Stomach smooth muscle (tissue), 2 donors: ENCODE data around the gene CCDC102B.
"Not testable (repeated sequence)": the region's sequence is repeated elsewhere in the genome, so short reads cannot be mapped to it uniquely, and the experiment has no call there.

ENCODE experiments used
- H3K27ac ChIP-seq: one replicate; pipeline ENCODE4 v1.7.0; 2013; ENCODE audit warnings: mild to moderate bottlenecking, low read length, inconsistent platforms
- H3K27me3 ChIP-seq, 2 donors: one replicate each; pipeline ENCODE4 v1.7.0; 2013; ENCODE audit warnings: low read length in 2 of 2; ENCODE audit not compliant: insufficient read depth in 2 of 2, control insufficient read depth in 1 of 2
- H3K36me3 ChIP-seq, 2 donors: one replicate each; pipeline ENCODE4 v1.7.0; 2013; ENCODE audit warnings: low read length in 2 of 2; ENCODE audit not compliant: control insufficient read depth in 2 of 2, insufficient read depth in 2 of 2
- H3K4me1 ChIP-seq: one replicate; pipeline ENCODE4 v1.7.0; 2013; ENCODE audit warnings: low read length; ENCODE audit not compliant: control insufficient read depth, insufficient read depth
- H3K4me3 ChIP-seq, 2 donors: one replicate each; pipeline ENCODE4 v1.7.0; 2013; ENCODE audit warnings: low read length in 2 of 2
- H3K9ac ChIP-seq, 2 donors: one replicate each; pipeline ENCODE4 v1.7.0; 2013; ENCODE audit warnings: low read length in 2 of 2, mild to moderate bottlenecking in 1 of 2
- H3K9me3 ChIP-seq, 2 donors: one replicate each; pipeline ENCODE4 v1.7.0; 2013; ENCODE audit warnings: low read length in 2 of 2; ENCODE audit not compliant: control insufficient read depth in 2 of 2
- donor health status: healthy.
- donor health status: Pancreatic carcinoma.

Gene CCDC102B

GRCh38 chr18:68848242-68848641 is 50.4 kb downstream of the CCDC102B start:
- Histone ChIP-seq H3K36me3 (no peaks in the 10 kb centered on the region), H3K4me1 (no peaks in the 10 kb centered on the region), H3K27me3 (no peaks in the 10 kb centered on the region), H3K4me3 (no peak overlapping the region), H3K27ac (no peak overlapping the region), H3K9ac (no peak overlapping the region), H3K9me3 (no peaks in the 10 kb centered on the region)

GRCh38 chr18:68854786-68855391 is 57.0 kb downstream of the CCDC102B start:
- no peaks in the 10 kb centered on the region for H3K27me3 ChIP-seq
- no peaks in the 10 kb centered on the region for H3K36me3 ChIP-seq
- no peak overlapping the region for H3K4me3 ChIP-seq
- no peak overlapping the region for H3K27ac ChIP-seq
- no peak overlapping the region for H3K9ac ChIP-seq
- H3K4me1 ChIP-seq: no peaks in the 10 kb centered on the region
- H3K9me3 ChIP-seq: no peaks in the 10 kb centered on the region

- H3K9ac ChIP-seq: no peak overlapping the region
- no peak overlapping the region for H3K27ac ChIP-seq
- H3K4me3 ChIP-seq: no peak overlapping the region
Observed at GRCh38 chr18:68855491-68855890, 57.6 kb downstream of the CCDC102B start.

GRCh38 chr18:68861365-68861764 is 63.5 kb downstream of the CCDC102B start:
- H3K36me3 ChIP-seq: no peaks in the 10 kb centered on the region
- no peak overlapping the region for H3K27ac ChIP-seq
- no peaks in the 10 kb centered on the region for H3K9me3 ChIP-seq
- no peak overlapping the region for H3K9ac ChIP-seq
- no peaks in the 10 kb centered on the region for H3K27me3 ChIP-seq
- H3K4me1 ChIP-seq: no peaks in the 10 kb centered on the region
- H3K4me3 ChIP-seq: no peak overlapping the region

More at GRCh38 chr18:68855491-68855890, 57.6 kb downstream of the CCDC102B start:
- Histone ChIP-seq H3K9me3 (no peaks in the 10 kb centered on the region), H3K4me1 (no peaks in the 10 kb centered on the region), H3K27me3 (no peaks in the 10 kb centered on the region), H3K36me3 (no peaks in the 10 kb centered on the region)

GRCh38 chr18:68865021-68865420 is 67.1 kb downstream of the CCDC102B start:
- Histone ChIP-seq H3K27me3 (no peaks in the 10 kb centered on the region), H3K4me1 (no peaks in the 10 kb centered on the region), H3K27ac (no peak overlapping the region), H3K4me3 (no peak overlapping the region), H3K9ac (no peak overlapping the region), H3K36me3 (no peaks in the 10 kb centered on the region), H3K9me3 (no peaks in the 10 kb centered on the region)

- no peaks in the 10 kb centered on the region for H3K4me1 ChIP-seq
Observed at GRCh38 chr18:68865503-68865902, 67.6 kb downstream of the CCDC102B start.

GRCh38 chr18:68873003-68873402 is 75.1 kb downstream of the CCDC102B start:
- Histone ChIP-seq H3K9me3 (no peaks in the 10 kb centered on the region), H3K9ac (no peak overlapping the region), H3K36me3 (no peaks in the 10 kb centered on the region), H3K27ac (no peak overlapping the region), H3K27me3 (no peaks in the 10 kb centered on the region), H3K4me1 (no peaks in the 10 kb centered on the region), H3K4me3 (no peak overlapping the region)

More at GRCh38 chr18:68865503-68865902, 67.6 kb downstream of the CCDC102B start:
- H3K27ac ChIP-seq: no peak overlapping the region
- no peak overlapping the region for H3K4me3 ChIP-seq
- no peak overlapping the region for H3K9ac ChIP-seq
- no peaks in the 10 kb centered on the region for H3K36me3 ChIP-seq
- H3K27me3 ChIP-seq: no peaks in the 10 kb centered on the region
- H3K9me3 ChIP-seq: no peaks in the 10 kb centered on the region

DNA sequence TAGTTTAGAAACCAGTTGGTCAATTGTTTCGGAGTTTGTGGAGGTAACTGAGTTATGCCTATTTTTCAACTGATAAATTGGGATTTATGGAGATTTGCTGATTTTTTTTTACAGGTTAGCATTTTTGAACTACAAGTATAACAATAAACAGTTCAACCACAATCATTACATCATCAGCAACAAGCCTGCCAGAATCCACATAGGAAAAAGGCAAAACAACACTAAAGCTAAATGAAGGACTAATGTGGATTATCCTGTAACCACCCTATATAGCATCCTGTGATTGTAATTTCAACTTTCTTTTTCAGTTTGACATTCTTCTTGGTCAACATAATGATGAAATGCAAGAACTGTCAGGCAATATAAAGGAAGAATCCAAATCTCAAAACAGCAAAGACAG is 76.5 kb downstream of the CCDC102B start:
- Histone ChIP-seq H3K9me3 (no peaks in the 10 kb centered on the region), H3K36me3 (no peaks in the 10 kb centered on the region), H3K27me3 (no peaks in the 10 kb centered on the region), H3K27ac (no peak overlapping the region), H3K9ac (no peak overlapping the region), H3K4me3 (no peak overlapping the region), H3K4me1 (no peaks in the 10 kb centered on the region)

- not testable (repeated sequence) for H3K27ac ChIP-seq, H3K4me1 ChIP-seq, H3K4me3 ChIP-seq, H3K9me3 ChIP-seq, H3K36me3 ChIP-seq, H3K27me3 ChIP-seq, H3K9ac ChIP-seq
Observed at GRCh38 chr18:68879947-68880346, 82.1 kb downstream of the CCDC102B start.

DNA sequence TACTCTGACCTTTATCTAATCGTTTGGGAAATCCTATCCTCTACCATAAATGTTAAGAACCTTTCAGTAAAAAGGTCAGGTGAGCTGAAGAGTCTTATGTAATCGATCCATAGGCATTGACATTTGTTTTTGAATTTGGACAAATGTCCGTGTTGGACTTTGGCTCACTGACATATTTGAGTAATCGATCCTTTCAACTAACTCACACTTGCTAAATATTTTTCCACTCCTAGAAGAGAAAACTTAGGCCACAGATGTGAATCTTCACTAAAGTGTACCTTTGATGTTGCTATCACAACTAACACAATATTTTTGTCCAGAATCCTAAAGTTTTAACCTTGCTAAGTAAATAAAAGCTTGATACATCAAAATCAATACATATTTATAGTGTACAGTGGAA is 89.5 kb downstream of the CCDC102B start:
- Histone ChIP-seq H3K4me1 (no peaks in the 10 kb centered on the region), H3K4me3 (no peak overlapping the region), H3K9me3 (no peaks in the 10 kb centered on the region), H3K36me3 (no peaks in the 10 kb centered on the region), H3K27ac (no peak overlapping the region), H3K9ac (no peak overlapping the region), H3K27me3 (no peaks in the 10 kb centered on the region)

GRCh38 chr18:68893354-68893753 is 95.5 kb downstream of the CCDC102B start:
- no peaks in the 10 kb centered on the region for H3K27me3 ChIP-seq
- H3K27ac ChIP-seq: no peak overlapping the region
- no peaks in the 10 kb centered on the region for H3K4me1 ChIP-seq
- H3K4me3 ChIP-seq: no peak overlapping the region
- no peaks in the 10 kb centered on the region for H3K9me3 ChIP-seq
- H3K9ac ChIP-seq: no peak overlapping the region
- H3K36me3 ChIP-seq: no peaks in the 10 kb centered on the region
